Tibial nerve (tissue), 4 donors: ENCODE results near the gene DNAI7. TPM values are rescaled to one million over a fixed set of nuclear protein-coding genes. Genes with fewer than 3 reads are reported as not detected.

ENCODE experiments used
- DNase-seq, 2 donors: peaks; one replicate each; pipeline ENCODE4 v3.0.0-alpha.2; 2019; ENCODE audit warnings: low spot score in 2 of 2
- H3K27ac ChIP-seq, 4 donors: fragments of 200-600 bp; sonication (generic) in 3 of 4; one replicate each; pipeline ENCODE4 v1.5.1; 2017 to 2019; ENCODE audit warnings: mild to moderate bottlenecking in 1 of 4
- H3K27me3 ChIP-seq, 2 donors: fragments of 200-600 bp; sonication (generic) in 1 of 2; one replicate each; pipeline versions ENCODE4 v1.5.1 to v1.6.0; 2017 to 2019
- H3K36me3 ChIP-seq, 3 donors: fragments of 200-600 bp; sonication (generic); one replicate each; pipeline ENCODE4 v1.5.1; 2018 to 2019
- H3K4me1 ChIP-seq, 4 donors: fragments of 200-600 bp; sonication (generic) in 3 of 4; one replicate each; pipeline ENCODE4 v1.5.1; 2017 to 2019
- H3K4me3 ChIP-seq, 4 donors: fragments of 200-600 bp; sonication (generic) in 3 of 4; one replicate each; pipeline ENCODE4 v1.5.1; 2017 to 2019; ENCODE audit warnings: mild to moderate bottlenecking in 1 of 4, moderate library complexity in 1 of 4
- H3K9me3 ChIP-seq, 4 donors: fragments of 200-600 bp; sonication (generic) in 3 of 4; one replicate each; pipeline ENCODE4 v1.5.1; 2017 to 2019
- EP300 ChIP-seq, 2 donors: sonication (generic); formaldehyde crosslinking; IDR thresholded peaks; one replicate each; pipeline ENCODE4 v1.6.1; 2017; ENCODE audit warnings: antibody characterized with exemption in 2 of 2, mild to moderate bottlenecking in 1 of 2
- POLR2A ChIP-seq, 2 donors: fragments of 450-650 bp; IDR thresholded peaks; one replicate each; pipeline ENCODE4 v1.6.1; 2017; ENCODE audit warnings: antibody characterized with exemption in 2 of 2, mild to moderate bottlenecking in 2 of 2, moderate library complexity in 2 of 2
- WGBS, 2 donors: methylation state at CpG; one replicate each; pipeline ENCODE4 v1.1.5; 2018; 5-methylcytosine and 5-hydroxymethylcytosine counted together
- total RNA-seq, 4 donors: library from RNA; depleted of rRNA; stranded (reverse); fragments of >200 nt; gene quantifications; one replicate each; pipeline ENCODE4 v1.1.0, GENCODE V29; 2016
- TF ChIP-seq, protein P1 (sequence below), 5 experiments: fragments of 200-600 bp in 3 of 5; fragments of 450-650 bp in 2 of 5; sonication (generic) in 3 of 5; IDR thresholded peaks; one replicate each; pipeline ENCODE4 v1.5.1; 2016 to 2019; ENCODE audit warnings: antibody characterized with exemption in 5 of 5, mild to moderate bottlenecking in 3 of 5, moderate library complexity in 2 of 5

DNAI7 gene
- total RNA-seq, 4 donors from 2014 or later = 0.21 to 2.0 TPM; not detected in 2

- 66 to 71% methylated on average over 2 of the region's 2 CpGs for WGBS, 2 donors
- Histone ChIP-seq H3K36me3 (no peaks in the 10 kb centered on the region), H3K4me3 (no peak overlapping the region), H3K27ac (no peak overlapping the region), H3K4me1 (no peaks in the 10 kb centered on the region), H3K27me3 (no peaks in the 10 kb centered on the region), H3K9me3 (no peaks in the 10 kb centered on the region)
- TF ChIP-seq, protein P1, sequence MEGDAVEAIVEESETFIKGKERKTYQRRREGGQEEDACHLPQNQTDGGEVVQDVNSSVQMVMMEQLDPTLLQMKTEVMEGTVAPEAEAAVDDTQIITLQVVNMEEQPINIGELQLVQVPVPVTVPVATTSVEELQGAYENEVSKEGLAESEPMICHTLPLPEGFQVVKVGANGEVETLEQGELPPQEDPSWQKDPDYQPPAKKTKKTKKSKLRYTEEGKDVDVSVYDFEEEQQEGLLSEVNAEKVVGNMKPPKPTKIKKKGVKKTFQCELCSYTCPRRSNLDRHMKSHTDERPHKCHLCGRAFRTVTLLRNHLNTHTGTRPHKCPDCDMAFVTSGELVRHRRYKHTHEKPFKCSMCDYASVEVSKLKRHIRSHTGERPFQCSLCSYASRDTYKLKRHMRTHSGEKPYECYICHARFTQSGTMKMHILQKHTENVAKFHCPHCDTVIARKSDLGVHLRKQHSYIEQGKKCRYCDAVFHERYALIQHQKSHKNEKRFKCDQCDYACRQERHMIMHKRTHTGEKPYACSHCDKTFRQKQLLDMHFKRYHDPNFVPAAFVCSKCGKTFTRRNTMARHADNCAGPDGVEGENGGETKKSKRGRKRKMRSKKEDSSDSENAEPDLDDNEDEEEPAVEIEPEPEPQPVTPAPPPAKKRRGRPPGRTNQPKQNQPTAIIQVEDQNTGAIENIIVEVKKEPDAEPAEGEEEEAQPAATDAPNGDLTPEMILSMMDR (IDR thresholded peaks at IDR 0.05) = peak in 4 of 5 experiments; percentile 32 to 69 (median 55)
- no peak for TF ChIP-seq POLR2A (IDR thresholded peaks at IDR 0.05)
- DNase-seq = no peak
Measured at GRCh38 chr12:25155022-25155576, 39.9 kb downstream of the DNAI7 start.

- no peak overlapping the region for H3K4me3 ChIP-seq
- no peaks in the 10 kb centered on the region for H3K9me3 ChIP-seq
- no peak for DNase-seq
- no peaks in the 10 kb centered on the region for H3K27me3 ChIP-seq
- H3K27ac ChIP-seq = no peak overlapping the region
- TF ChIP-seq, protein P1 (IDR thresholded peaks at IDR 0.05) = no peak
- no peak for TF ChIP-seq POLR2A (IDR thresholded peaks at IDR 0.05)
- no peak for TF ChIP-seq EP300 (IDR thresholded peaks at IDR 0.05)
- WGBS, 2 donors = 72 to 73% methylated on average over 5 of the region's 5 CpGs
- no peaks in the 10 kb centered on the region for H3K36me3 ChIP-seq
- no peaks in the 10 kb centered on the region for H3K4me1 ChIP-seq
Measured at GRCh38 chr12:25152055-25152454, 42.9 kb downstream of the DNAI7 start.

DNA sequence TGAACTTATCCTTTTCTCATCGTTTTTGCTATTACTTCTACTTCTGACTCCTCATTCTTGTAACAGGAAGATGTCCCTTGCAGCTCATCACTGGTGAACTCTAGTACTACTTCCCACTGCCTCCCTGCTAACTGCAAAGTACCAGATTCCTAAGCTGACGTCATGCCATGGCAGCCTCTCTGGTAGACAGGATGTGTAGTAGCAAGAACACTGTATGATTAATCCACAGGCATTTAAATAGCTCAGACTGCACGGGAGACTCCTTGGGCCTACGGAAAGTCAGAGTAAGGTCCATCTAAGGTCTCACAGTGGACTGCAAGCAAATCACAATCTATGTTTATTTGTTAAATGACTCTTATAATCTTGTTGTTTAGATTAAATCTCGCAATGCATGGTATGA lies 43.5 kb downstream of the DNAI7 start:
- no peaks in the 10 kb centered on the region for H3K27me3 ChIP-seq
- DNase-seq = peak in 1 of 2 donors; percentile 9
- H3K4me3 ChIP-seq = no peak overlapping the region
- TF ChIP-seq, protein P1 (IDR thresholded peaks at IDR 0.05) = no peak
- TF ChIP-seq POLR2A (IDR thresholded peaks at IDR 0.05) (no peak), EP300 (IDR thresholded peaks at IDR 0.05) (no peak)
- H3K9me3 ChIP-seq = no peaks in the 10 kb centered on the region
- no peak overlapping the region for H3K27ac ChIP-seq
- H3K4me1 ChIP-seq = no peaks in the 10 kb centered on the region
- WGBS, 2 donors = 29 to 30% methylated on average over 5 of the region's 5 CpGs
- no peaks in the 10 kb centered on the region for H3K36me3 ChIP-seq

GRCh38 chr12:25146686-25147085 lies 48.3 kb downstream of the DNAI7 start:
- 87 to 88% methylated on average over 1 of the region's 1 CpG for WGBS, 2 donors
- Histone ChIP-seq H3K9me3 (no peaks in the 10 kb centered on the region), H3K36me3 (no peaks in the 10 kb centered on the region), H3K4me1 (no peaks in the 10 kb centered on the region), H3K27ac (no peak overlapping the region), H3K27me3 (no peaks in the 10 kb centered on the region), H3K4me3 (no peak overlapping the region)
- no peak for DNase-seq
- TF ChIP-seq EP300 (IDR thresholded peaks at IDR 0.05) = no peak

GRCh38 chr12:25135531-25136154 lies 59.3 kb downstream of the DNAI7 start:
- no peak overlapping the region for H3K4me3 ChIP-seq

DNA sequence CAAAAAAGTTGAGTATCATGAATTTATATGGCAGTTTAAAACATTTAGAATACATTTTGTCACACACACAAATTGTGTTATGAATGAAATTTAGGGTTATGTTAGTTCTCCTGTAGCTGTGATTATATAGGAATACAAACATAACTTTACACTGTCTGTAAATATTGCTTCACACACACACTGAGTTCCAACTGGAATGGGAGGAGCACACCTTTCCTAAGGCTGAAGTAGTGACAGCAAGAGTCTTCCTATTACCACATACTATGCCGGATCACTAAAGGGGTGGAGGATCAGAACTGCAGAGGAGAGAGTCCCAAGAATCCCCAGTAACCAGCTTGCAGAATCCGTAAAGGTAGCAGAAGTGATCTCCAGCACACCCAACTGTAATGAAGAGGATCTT lies 63.7 kb downstream of the DNAI7 start:
- 72 to 92% methylated on average over 2 of the region's 2 CpGs for WGBS, 2 donors
- H3K27me3 ChIP-seq = no peaks in the 10 kb centered on the region
- H3K4me3 ChIP-seq = no peak overlapping the region
- TF ChIP-seq POLR2A (IDR thresholded peaks at IDR 0.05) = no peak
- TF ChIP-seq, protein P1 (IDR thresholded peaks at IDR 0.05) = no peak
- no peaks in the 10 kb centered on the region for H3K36me3 ChIP-seq
- H3K9me3 ChIP-seq = no peaks in the 10 kb centered on the region
- no peak overlapping the region for H3K27ac ChIP-seq
- no peak for DNase-seq
- no peaks in the 10 kb centered on the region for H3K4me1 ChIP-seq

More at GRCh38 chr12:25135531-25136154, 59.3 kb downstream of the DNAI7 start:
- H3K36me3 ChIP-seq = no peaks in the 10 kb centered on the region
- no peak overlapping the region for H3K27ac ChIP-seq
- H3K27me3 ChIP-seq = no peaks in the 10 kb centered on the region
- no peak for TF ChIP-seq EP300 (IDR thresholded peaks at IDR 0.05)
- no peak for DNase-seq
- 77% methylated on average over 6 of the region's 6 CpGs for WGBS, 2 donors
- peaks cover 0 to 8% (median 0%) of the 10 kb centered on the region in 4 donors for H3K9me3 ChIP-seq
- no peaks in the 10 kb centered on the region for H3K4me1 ChIP-seq
